TTC549 (cell line): Measurements from ENCODE around the gene LY6G6D.

Experiments
- FAIRE-seq: peaks from 2 replicates; lab custom pipeline; 2012; peaks lifted over from hg19 to GRCh38; lab: Jason Lieb, UNC

LY6G6D gene

DNA sequence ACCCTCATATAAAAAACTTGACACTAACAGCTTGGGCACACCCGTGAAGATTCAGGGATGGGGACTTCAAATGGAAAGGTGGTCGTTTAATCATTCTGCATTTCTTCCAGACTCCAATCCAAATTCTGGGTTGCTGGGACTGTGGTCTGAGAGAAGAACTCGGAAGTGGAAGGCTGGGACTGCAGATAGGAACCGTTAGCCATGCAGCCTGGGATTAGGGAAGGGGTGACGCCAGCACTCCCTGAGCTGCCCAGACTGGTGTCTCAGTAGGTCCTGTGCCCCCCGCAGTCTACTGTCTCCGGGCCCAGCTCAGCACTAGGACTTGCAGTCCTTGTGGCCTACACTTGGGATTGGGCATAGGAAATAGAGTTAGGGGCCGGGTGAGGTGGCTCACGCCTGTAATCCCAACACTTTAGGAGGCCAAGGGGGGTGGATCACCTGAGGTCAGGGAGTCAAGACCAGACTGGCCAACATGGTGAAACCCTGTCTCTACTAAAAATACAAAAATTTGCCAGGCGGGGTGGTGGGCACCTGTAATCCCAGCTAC, 21.7 kb downstream of the LY6G6D start:
- FAIRE-seq, result no peak

DNA sequence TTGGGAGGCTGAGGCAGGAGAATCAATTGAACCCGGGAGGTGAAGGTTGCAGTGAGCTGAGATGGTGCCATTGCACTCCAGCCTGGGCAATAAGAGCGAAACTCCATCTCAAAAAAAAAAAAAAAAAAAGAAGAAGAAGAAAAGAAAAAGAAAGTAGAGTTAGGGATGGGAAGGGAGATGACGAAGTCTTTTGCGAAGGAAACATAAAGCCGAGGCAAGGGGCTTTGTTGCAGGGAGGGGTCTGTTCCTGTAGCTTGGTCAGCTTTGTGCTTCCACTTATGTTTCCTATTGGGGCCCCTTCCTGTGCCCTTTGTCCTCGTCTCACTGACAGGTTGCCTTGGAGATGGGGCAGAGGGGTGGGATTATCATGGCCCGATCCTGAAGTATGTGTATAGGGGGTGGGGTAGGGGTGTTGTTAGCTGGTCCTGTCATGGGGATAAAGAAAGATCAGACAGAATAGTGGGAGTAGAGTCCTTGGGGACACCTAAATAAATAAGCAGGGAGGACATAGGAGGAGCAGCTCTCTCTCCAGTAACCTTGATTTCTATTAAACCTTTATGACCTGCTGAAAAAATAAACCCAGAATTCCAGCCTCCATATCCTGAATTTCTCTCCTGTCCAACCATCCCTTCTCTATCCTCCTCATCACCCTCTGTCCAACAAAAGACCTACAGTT, 22.3 kb downstream of the LY6G6D start:
- FAIRE-seq, result no peak

DNA sequence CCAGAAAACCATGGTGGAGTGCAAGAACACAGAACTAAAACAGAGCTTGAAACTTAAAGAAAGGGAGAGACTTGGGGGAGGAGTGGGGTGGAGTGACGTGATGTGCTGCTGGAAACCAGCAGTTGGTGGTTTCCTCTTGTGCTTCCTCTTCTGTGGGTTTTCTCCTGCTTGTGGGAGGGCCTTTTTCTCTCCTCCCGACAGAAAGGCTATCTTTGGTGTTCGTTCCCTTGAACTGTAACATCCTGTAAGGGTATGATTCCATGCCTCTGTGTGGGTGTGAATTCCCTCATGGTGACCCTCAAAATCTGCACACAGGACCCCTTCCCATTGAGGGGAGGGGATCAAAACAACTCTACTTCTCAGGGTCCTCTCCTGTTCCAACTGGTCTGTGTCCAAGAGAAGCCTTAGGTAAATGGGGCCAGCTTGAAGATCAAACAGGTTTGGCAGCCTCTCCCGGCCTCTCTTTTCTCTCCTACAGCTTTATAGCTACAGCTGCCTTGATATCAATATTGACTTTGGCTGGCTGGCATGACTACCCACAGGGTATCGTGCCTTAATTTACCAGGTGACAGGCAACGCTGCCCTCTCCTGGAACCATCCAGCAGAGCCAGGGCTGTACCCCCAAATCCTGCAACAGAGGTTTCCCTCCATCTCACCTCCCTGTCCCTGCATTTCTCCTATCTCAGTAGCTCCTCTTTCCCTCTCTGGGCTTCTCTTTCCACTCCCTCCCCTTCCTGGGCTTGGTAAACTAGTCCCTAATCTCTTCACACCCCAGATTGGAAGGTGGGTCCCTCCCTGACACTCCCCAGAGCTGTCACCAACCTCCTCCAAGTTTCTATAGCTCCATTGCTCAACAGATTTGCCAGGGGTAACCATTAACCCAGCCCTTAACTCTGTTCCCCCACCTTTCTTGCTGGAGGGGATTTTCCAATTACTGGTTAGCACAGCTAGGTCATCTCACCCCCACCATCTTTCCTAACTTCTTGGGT, 23.1 kb downstream of the LY6G6D start:
- FAIRE-seq, result peak; percentile 31

DNA sequence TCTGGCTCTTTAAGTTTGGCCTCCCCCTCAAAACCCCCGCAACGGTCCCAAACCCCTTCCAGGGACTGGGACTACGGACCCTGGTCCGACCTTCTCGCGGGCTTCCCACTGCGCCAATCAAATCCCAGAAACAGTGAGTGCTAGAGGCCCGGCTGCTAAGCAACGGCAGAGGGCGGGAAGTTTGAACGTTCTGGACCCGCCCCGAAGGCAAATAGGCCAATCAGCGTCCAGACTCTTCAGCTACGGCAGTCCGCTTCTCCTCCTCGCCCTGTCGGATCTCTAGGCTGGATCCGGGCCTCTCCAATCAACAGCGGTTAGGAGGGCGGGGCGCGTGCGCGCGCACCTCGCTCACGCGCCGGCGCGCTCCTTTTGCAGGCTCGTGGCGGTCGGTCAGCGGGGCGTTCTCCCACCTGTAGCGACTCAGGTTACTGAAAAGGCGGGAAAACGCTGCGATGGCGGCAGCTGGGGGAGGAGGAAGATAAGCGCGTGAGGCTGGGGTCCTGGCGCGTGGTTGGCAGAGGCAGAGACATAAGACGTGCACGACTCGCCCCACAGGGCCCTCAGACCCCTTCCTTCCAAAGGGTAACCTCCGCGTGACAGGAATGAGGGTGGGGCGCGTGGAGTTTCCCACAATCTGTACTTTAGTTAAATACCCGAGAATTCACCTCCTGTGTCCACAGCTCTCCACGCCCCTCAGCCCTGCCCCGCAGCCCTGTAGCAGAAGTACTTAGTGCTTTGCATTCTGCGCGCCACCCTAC, 24.7 kb downstream of the LY6G6D start, which contains the start of gene MSH5:
Gene MSH5 (plus strand): TSS at position 367 of the 758 bp plus-strand sequence. CDS start 462 bp downstream, outside the sequence.
- FAIRE-seq, result peak; percentile 91

DNA sequence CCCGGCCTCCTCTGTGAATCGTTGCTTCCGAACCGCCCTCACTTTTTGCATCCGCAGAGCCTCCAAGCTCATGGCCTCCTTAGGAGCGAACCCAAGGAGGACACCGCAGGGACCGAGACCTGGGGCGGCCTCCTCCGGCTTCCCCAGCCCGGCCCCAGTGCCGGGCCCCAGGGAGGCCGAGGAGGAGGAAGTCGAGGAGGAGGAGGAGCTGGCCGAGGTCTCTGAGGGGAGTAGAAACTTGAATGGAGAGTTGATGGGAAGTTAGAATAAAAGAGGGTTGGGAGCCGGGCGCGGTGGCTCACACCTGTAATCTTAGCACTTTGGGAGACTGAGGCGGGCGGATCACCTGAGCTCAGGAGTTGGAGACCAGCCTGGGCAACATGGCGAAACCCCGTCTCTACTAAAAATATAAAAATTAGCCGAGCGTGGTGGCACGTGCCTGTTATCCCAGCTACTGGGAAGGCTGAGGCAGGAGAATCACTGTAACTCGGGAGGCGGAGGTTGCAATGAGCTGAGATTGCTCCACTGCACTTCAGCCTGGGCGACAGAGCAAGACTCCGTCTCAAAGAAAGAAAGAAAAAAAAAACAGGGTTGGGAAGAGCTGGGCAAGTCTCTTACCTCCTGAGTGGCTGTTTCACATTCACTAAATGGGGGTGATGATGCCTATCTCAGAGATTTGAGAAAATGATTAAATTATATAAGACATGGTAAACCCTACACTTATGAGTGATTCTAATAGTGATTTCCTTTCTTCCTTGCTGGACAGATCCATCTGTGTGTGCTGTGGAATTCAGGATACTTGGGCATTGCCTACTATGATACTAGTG, 25.5 kb downstream of the LY6G6D start:
- no peak for FAIRE-seq

DNA sequence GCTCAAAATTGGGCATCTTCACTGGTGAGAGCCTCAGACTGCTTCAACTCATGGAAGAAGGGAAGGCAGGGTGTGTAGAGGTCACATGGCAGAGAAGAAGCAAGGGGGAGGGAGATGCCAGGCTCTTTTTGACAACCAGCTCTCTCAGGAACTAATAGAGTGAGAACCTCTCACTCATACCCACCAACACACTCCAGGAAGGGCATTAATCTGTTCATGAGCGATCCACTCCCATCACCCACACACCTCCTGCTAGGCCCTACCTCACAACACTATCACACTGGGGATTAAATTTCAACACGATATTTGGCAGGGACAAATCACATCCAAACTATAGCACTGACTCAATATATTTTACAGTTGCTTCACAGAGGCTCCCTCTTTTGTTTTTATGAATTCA, 26.7 kb downstream of the LY6G6D start:
- FAIRE-seq, result no peak

DNA sequence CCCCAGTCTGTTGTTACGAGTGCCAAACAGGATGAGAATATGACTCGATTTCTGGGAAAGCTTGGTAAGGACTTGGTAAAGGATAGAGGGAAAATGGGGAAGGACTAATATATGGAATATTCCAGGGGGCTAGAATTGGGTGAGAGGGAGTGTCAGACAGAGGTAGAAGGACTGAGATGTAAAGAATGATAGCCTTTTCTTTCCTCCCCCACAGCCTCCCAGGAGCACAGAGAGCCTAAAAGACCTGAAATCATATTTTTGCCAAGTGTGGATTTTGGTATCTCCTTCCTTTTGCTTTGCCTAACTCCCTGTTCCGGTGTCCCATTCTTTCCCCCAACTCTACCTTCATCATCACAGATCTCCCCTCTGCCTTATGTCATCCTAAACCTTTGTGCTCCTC, 27.7 kb downstream of the LY6G6D start:
- no peak for FAIRE-seq

DNA sequence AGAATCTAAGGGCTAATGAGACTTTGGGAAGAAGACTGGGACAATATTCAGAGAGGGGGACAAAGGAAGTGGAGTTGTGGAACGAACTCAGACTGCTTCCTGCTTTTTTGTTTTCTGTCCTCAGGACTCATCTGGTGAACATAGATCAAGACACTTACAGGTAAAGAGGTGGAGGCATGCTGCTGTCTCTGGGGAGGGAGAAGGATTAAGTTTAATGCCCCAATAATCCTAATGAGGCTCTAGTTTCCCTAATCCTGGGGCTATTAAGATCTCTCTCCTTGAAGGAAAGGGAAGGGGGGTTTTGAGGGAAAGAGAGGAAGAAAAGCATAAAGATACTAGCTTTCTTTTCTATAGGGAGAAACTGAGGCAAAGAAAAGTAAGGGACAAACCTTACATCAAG, 29.3 kb downstream of the LY6G6D start:
- FAIRE-seq, result no peak

DNA sequence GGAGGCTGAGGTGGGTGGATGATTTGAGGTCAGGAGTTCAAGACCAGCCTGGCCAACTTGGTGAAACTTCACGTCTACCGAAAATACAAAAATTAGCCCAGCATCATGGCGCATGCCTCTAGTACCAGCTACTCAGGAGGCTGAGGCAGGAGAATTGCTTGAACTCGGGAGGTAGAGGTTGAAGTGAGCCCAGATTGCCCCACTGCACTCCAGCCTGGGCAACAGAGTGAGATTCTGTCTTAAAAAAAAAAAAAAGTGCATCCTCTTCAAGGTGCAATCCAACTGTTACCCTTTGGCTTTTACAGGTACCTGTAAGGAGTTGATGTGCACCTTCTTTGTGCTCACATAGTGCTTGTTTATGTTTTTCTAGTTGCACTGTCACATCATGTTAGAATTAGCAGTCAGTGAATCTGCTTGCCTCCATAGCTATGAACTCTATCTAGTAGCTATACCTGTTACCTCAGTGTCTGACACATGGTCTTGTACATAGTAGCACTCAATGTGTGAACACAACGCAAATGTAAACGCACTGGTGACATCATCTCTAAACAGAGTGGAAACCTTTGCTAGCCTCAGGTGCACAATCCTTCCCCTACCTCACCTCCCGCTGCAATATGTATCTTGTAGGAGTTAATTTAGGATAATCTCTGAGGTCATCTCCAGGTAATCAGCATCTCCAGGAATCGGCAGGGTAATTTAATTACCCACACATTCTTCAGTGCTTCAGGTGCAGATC, 34.3 kb downstream of the LY6G6D start:
- FAIRE-seq, result no peak

DNA sequence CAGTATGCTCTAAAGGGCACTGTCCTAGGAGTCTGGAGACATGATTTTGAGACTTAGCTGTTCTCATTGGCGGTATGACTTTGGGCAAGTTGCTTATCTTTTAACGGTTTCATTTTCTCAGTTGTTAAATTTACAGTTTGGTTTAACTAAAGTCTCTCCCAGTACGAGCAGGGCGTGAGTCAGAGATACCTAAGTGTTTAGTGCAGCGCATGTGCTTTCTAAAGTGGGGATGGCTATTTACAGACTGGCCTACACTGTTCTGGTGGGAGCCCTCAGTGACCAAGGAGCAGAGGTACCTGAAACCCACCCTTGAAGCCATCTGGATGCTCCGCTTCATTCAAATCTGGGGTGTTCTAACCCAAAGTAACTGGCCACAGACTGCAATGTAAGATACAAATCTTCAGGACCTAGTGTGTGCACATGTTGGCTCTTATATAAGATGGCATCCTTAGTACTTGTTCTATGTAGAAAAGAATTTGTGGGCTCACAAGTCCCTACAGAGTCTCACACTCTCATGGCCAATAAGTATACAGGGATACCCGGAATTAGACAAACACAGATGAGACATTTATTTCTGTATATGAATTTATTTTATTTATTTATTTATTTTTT, 35.4 kb downstream of the LY6G6D start:
- FAIRE-seq, result no peak

DNA sequence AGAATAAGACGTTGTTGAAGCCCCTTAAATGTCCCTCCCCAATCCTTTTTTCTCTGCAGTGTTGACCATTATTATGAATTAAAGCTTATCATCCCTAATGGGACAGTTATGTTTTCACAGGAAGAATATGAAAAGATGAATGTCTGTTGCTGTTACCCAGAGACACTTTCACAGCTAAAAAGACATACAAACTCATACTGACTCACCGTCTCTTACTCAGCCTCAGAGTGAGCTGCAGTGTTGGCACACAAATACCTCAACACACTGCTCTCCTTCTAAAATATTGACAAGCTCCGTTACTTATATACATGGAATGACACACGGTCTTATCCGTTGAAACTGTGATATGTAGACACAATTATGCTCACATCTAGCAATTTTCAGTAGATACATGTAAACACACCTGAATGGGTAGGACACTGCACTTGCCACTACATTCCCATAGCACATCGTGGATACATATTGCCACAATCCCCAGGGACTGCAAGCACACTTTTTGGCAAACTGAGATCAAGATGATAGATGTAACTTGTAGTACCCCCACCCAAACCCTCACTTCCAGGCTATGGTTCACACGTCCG, 37.7 kb downstream of the LY6G6D start:
- FAIRE-seq, result no peak

DNA sequence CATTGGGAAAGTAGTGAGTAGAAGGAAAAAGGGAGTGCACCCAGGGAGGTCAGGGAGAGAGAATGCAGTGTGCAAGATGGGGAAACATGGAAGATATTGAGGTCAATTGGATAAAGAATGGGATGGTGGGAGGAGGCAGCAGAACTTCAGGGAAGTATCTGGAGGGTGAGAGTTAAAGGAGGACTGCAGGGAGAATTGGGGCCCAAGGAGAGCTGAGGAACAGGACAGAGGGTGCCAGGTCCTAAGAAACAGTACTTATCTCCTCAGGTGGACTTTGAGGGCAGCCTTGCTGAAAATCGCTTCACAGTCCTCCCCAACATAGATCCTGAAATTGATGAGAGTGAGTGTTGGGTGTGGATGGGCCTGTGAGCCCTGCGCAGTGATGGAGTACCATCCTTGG, 43.1 kb downstream of the LY6G6D start:
- no peak for FAIRE-seq

DNA sequence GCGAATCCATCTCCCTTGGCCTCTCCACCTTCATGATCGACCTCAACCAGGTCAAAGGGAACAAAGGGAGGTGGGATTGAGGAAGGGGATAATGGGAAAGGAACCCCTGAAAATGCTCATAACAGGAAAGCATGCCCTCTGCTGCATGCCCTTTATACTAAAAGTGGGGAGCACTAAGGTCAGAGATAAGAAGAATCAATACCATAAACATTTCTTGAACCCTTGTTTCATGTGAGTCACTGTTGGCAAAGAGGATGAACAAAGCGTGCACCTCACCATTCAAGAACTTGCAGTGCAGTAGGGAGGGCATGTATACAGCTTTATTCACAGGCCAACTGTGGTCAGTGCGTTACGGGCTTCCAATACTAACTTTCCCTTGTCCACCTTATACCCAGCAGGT, 45.6 kb downstream of the LY6G6D start:
- no peak for FAIRE-seq

DNA sequence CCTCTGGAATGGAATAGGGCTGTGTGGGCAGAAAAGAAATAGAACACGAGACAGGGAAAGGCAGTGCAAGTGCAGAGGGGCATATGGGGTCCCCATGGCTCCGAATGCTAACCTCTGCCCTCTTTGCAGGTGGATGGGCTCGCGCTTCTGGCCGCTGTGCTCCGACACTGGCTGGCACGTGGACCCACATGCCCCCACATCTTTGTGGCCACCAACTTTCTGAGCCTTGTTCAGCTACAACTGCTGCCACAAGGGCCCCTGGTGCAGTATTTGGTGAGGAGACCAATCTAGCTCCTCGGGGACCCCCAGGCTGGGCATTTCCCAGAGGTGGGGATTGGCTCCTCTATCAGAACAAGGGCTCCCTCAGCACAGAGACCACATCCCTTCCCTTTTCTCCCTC, 46.2 kb downstream of the LY6G6D start:
- FAIRE-seq, result no peak

DNA sequence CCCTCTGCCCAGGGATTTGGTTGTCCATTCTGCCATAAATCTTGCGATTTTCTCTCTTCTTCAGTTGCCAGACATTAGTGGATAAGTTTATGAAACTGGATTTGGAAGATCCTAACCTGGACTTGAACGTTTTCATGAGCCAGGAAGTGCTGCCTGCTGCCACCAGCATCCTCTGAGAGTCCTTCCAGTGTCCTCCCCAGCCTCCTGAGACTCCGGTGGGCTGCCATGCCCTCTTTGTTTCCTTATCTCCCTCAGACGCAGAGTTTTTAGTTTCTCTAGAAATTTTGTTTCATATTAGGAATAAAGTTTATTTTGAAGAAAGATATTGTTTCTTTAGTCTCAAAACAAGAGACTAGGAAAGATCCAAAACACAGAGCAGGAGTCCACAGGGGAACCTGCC, 47.2 kb downstream of the LY6G6D start, which contains the start of gene SAPCD1:
Gene SAPCD1 (plus strand): TSS at position 301 of the 400 bp plus-strand sequence. CDS start 399 bp downstream, outside the sequence.
- FAIRE-seq, result no peak

DNA sequence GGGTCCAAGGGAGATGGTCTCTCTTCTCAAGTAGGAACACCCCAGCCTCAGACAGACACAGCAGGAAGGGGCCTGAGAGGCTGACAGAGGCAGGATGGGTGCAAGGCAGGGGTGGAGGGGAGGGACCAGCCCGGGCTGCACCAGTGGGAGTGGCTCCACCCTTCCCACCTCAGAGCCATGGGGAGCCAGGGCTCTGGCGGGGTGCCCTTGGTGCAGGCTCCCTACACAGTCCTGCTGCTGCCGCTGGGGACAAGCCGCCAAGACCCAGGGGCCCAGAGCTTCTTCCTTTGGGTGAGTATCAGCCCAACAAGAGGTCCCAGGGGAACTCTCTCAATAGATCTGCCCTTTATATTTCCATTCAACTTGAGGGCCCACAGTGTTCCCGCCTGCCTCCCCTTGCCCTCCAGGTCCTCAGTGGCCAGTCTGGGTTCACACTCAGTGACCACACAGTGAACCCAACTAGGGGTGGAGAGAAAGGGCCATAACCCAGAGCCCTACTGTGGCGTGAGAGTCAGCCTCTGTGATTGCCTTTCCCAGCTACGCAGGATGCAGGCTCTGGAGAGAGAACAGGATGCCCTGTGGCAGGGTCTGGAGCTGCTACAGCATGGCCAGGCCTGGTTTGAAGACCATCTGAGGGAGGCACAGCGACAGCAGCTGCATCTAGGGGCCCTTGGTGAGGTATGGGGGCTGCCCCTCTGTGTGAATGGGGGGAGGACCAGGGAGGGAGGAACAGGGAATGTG, 47.9 kb downstream of the LY6G6D start:
- no peak for FAIRE-seq

DNA sequence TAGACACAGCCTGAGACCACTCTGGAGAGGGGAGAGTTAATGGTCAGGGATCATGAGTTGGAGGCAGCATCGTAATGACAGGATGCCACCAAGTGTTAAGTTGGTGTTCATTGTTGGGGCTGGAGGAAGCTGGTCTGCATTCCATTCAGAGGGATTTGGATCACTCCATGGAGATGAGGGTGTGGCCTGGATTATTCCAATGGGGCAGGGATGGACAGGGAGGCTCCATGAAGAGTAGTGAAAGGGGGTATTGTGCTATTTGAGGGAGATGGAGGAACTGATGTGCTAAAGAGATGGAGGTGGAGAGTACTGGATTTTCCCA, 48.4 kb downstream of the LY6G6D start:
- no peak for FAIRE-seq

DNA sequence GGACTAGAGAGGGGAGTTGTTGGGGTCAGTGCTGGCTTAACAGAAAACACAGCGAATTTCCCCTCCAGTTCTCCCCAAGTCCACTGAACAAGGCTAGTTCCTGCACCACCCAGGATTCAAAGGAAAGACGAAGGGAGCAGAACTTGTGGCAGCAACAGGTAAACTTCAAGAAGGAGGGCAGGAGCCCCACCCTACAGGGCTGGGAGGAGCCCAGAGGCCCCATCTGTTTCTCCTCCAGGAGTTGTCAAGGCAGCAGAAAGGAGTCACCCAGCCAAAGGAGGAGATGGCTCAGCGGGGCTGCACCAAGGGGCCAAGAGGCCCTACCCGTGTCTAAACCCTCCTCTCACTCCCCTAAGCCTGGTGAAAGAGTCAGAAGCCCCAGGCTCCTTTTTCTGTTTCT, 49.0 kb downstream of the LY6G6D start:
- no peak for FAIRE-seq

DNA sequence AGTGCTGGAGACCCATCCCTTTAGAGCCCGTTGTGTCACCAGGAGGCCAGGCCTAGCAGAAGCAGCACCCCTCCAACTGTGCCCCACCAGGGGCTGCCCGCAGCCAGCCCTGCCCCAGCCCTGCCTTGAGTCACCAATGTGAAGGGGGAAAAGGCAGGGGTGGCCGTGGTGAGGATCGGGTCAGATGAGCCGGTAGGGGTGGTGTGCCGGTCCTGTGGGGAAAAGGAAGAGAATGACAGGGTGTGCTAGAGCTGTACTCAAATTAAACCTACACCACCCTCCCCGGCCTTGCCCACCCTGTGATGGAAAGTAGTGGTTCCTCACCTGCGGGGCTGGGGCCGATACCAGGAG, 50.4 kb downstream of the LY6G6D start:
- no peak for FAIRE-seq
